GM12873 (cell line): ENCODE results near the gene USP3.
A peak's percentile ranks its signal among the peaks of the same experiment; 100 is the strongest.

Source experiments
- TF ChIP-seq, protein P1 (sequence below): IDR thresholded peaks from 2 replicates; pipeline ENCODE4 v1.5.1; 2012; ENCODE audit warnings: low read depth, mild to moderate bottlenecking, moderate library complexity, low read length, control low read depth; ENCODE audit not compliant: insufficient read depth; ENCODE audit errors: missing control alignments

The USP3 gene

DNA sequence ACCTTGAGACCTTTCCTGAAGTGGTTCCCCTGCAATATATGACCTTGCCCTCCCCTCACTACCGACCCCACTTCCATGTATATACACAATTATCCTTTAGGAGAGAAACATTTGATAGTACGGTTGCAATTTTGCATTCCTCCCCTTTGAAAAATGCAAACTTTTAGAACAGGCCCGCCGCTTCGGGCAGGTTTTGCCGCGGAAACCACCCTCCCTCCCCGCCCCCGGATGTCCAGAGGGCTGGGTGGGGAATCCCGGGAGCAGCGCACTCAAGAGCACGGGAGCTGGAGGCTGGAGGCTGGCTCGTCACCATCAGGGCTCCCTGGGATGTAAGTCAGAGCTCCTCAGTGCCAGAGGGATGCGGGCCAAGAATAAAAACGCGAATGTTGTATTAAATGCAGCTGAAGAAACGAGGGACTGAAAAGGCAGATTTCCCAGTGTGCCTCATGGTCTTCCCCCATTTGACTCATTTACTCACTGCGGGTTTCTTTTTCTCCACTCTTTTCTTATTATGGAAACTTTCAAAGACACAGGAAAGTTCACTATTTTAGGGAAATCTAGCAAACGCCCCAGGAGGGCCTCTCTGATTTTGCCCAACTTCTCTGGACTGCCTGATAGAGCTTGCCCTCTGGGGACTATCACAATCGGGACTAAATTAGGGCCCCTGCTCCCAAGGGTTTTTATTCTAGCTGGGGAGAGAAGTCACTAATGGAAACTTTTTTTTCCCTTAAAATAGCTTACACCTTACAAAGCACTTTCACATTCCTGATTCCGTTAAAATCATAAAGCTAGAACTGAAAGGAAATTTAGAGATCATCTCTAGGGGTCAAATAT lies 2.9 kb upstream of the USP3 start:
- TF ChIP-seq, protein P1, sequence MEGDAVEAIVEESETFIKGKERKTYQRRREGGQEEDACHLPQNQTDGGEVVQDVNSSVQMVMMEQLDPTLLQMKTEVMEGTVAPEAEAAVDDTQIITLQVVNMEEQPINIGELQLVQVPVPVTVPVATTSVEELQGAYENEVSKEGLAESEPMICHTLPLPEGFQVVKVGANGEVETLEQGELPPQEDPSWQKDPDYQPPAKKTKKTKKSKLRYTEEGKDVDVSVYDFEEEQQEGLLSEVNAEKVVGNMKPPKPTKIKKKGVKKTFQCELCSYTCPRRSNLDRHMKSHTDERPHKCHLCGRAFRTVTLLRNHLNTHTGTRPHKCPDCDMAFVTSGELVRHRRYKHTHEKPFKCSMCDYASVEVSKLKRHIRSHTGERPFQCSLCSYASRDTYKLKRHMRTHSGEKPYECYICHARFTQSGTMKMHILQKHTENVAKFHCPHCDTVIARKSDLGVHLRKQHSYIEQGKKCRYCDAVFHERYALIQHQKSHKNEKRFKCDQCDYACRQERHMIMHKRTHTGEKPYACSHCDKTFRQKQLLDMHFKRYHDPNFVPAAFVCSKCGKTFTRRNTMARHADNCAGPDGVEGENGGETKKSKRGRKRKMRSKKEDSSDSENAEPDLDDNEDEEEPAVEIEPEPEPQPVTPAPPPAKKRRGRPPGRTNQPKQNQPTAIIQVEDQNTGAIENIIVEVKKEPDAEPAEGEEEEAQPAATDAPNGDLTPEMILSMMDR: no peak

DNA sequence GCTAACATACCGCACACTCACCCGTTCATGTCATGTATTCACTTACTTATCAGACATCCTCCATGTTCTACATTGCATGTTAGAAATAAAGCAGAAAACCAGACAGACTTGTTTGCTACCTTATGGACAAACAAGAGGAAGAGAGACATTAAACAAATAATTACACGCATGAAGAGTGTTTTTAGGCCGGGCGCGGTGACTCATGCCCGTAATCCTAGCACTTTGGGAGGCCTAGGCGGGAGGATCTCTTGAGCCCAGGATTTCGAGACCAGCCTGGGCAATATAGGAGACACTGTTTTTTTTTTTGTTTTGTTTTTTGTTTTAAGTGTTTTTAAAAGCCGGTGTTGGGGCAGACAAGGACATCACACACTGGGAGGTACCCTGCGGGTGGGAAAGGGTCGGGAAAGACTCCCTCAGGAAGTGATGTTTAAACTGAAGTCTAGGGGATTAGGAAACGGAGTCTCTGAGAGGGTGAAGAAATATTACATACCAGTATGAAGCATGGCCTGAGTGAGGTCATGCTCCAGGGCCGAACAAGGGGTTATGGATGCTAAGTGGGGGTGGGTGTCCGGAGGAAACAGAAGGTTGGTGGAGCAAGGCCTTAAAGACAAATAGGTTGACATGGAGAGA lies 2.1 kb upstream of the USP3 start:
- TF ChIP-seq, protein P1: no peak

DNA sequence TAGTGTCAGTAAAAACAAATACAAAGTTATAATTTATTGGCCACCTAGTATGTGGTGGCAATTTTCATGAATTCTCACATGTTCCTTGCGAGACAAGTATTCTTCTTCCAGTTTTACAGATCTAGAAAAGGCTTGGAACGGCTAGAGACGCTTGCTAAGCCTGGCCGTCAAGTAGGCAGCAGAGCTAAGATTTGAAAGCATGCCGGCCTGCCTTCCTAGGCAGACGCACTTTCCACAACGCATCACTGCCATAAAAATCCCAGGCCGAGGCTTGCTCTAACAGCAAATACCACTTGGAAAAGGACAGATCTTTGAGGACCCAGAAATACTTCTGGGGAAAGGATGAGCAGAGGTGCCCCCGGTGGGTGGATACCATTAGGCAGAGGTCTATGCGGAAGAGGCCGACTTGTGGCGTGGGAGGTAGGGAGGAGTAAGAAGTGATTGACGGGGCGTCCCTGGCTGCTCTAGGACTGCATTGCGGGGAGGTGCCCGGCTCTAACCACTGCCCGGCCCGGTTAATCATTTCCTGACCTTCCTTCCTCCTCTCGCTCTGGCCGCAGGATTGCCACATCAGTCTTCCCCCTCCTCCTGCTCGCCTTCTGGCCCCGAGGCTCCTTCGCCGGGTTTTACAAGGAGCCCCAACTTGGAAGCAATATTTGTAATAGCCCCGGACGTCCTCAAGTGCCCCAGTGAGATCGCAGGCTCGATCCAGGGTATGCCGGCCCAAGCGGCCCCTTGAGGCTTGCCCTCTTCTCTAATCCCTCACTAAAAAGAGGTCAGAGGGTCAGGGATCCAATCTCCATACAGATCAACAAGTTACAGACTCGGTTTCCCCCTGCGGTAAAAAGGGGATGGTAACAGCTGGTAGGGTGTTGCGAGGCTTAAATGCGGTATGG lies 1.3 kb upstream of the USP3 start:
- TF ChIP-seq, protein P1: no peak

DNA sequence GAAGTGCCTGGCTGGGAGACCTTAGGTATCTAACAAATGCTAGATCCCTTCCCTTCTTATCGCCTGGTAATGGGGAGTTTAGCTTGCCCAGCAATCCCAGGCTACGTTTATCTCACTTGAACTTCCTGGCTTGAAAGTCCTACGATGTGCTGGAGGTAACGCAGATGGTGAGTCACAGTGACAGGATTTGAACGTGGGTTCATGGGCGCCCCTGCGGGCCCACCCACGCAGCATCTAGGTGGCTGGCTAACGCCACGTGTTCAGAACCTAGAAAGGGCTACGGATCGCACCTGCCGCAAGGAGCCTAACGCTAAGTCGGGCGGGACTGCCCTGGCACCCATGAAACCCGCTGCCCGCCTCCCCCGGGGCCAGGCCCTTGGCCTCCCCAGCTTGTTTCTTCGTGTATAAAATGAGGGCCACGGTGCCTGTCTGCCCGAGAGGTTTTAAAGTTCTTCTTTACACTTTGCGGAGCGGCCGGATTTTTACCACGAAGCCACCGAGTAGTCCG lies 600 bp upstream of the USP3 start:
- TF ChIP-seq, protein P1: no peak

DNA sequence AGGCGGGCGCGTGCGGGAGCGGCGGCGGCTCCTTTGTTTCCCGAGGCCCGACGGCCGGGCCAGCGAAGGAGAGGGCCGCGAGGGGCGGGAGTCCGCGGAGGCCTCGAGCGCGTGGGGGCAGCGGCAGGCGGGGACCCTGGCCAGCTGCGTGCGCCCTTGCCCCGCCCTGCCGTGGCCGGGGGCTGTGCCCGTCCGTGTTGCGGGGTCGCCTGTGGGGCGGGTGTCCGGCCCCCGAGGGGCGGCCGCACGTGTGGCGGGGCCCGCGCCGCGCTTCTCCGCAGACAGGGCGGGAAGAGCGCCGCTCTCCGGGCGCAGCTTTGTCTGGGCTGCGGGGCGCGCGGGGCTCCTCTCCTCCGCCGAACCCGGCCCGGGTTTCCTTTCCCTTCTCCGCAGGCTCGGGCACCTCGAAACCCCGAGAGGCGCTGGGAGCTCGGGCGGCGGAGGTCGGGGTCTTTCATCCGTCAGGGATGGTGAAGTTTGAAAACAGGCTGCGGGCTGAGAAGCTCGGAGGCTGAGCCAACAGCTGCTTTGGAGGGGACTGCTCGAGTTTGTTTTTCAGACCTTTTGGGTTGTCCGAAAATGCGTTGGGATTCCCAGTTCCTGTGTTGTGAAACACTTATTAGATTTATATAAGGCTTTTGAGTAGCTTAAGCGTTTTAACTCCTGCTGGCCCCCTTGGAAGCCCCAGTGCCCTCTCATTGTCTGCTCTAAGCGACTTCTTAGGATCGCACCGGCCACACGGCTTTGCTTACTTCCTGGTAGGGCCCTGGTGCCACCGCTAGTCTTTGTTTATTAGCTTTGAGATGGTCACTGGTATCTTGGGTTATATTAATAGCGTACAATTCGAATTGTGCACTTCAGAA lies 817 bp downstream of the USP3 start:
- TF ChIP-seq, protein P1: peak; percentile 38

DNA sequence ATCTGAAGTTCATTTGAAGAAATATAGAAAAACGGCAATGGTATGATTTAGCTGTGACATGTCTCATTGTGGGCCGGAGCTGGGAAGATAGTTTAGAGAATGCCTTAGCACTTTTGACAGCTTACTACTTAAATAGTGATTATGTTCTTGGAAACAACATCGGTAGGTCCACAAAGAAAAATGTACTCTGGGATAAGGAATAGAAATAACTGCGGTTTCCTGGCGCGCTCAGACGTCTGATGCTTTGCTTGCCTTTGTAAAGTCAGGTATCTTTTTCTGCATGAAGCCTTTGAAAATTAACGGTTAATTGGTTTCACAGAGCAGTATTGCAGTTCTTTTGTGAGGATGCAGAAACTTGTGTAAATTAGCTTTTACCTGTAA lies 1.4 kb downstream of the USP3 start:
- TF ChIP-seq, protein P1: no peak
